GM19438 (cell line): Measurements from ENCODE around the gene SMARCD3.

Source experiments
- ATAC-seq: cut with Tn5 transposase; IDR thresholded peaks from one replicate; pipeline ENCODE4 v1.9.1; 2021; ENCODE audit warnings: low read depth; ENCODE audit not compliant: unreplicated experiment

Gene SMARCD3

GRCh38 chr7:151250181-151251132 is 2.0 kb upstream of the SMARCD3 start:
- ATAC-seq, result no peak

- ATAC-seq, result no peak
Measured at GRCh38 chr7:151249732-151250072, 1.2 kb upstream of the SMARCD3 start.

GRCh38 chr7:151249034-151249731 is 689 bp upstream of the SMARCD3 start:
- no peak for ATAC-seq

GRCh38 chr7:151247611-151248345 is 716 bp downstream of the SMARCD3 start:
- no peak for ATAC-seq

GRCh38 chr7:151246851-151247580 is 1.5 kb downstream of the SMARCD3 start:
- ATAC-seq, result no peak

DNA sequence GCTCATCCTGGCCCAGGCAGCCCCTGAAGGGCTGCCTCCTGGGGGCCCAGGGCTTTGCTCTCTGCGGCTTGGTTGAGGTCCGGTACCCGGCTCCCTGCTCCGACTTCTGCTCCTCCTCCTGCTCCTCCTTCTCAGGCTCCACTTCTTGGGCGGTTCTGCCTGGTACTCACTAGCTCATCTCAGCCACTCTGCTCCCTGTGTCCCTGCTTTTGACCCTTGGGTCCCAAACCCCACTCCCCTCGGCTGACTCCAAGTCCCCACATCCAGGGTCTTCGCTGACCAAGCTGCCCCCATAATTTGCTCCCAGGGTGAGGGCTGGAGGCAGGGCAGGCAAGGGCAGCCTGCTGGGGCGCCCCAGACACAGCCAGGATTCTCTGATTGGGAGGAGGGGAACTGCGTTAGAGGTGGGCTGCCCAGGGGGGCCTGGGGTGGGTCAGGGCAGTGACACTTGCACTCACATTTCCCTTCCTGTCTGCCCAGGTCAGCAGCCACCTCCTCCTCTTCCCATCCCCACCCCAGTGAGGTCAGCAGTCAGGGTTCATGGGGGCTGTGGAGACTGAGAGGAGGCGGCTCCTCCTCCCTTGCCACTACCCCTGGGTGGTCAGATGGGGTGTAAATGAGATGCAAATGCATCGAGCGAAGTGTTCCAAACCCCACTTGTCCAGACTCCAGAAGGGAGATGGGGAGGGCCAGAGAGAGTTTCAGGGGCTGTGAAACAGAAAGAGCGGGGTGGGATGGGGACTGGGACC is 2.2 kb downstream of the SMARCD3 start:
- ATAC-seq, result no peak

DNA sequence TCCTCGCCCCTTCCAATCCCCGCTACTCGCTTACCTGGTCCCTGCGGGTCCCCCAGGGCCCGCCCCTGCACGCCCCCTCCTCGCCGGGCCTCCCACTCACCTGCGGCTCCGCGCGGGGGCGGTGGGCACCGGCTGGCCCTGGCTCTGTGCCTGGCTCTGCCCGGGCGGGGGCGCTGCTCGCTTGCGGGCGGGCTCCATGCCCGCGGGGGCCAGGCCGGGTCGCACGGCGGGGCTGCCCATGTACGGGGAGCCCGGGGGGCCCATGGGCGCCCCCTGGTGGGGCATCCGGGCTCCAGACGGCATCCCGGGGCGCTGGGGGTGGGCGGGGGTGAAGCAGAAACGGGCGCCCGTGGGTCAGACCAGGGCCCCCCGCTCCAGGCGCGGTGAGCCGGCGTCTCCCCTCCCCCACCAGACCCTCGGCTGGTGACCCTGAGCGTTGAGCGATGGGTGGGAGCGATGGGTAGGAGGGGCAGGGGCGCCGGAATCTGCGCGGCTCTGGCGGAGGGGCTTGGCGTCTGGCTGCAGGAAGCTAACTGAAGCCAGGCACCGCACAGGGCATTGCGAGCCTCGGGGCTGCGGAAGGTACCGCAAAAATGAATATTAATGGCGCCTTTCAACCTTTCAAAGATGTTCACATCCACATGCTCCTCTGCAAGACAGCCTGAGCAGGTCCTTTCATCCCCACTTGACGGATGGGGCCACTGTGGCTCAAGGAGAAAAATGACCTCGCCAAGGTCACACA is 3.0 kb downstream of the SMARCD3 start:
- no peak for ATAC-seq

- ATAC-seq, result no peak
Measured at GRCh38 chr7:151244841-151245346, 3.6 kb downstream of the SMARCD3 start.

- no peak for ATAC-seq
Measured at GRCh38 chr7:151244196-151244840, 4.2 kb downstream of the SMARCD3 start.

DNA sequence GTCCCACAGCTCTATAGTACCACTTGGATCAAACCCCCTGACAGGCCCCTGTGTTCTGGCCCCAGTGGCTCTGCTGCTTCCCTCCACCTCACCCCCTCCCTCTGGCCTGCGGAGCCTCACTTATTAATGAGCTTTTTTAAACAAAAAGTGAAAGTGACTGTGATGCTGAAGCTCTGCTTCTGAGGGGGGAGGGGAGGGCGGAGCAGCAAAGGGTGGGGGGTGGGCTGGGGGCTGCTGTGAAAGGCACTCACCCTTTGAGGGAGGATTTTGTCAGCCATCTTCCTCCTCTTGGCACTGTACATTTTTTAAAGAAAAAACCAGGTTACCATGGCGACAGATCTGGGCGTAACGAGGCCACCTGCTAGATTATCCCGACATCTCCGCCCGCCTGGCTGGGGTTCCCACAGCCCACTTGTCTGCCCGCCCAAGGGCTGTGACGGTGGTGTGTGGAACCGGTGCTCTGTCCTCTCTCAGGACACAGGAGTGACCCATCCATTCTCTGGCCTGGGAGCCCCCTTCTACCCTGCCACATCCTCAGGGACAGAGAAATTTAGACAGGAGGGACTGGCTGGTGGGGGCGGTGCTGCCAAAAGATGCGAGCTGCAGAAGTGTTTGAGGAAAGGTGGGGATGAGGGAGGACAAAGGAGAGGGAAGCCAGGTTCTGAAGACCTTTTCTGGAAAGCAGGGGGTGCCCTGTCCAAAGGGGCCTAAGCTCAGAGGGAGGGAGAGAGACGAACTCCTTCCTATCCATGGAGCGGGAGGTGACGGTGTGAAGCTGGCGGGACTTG is 4.9 kb downstream of the SMARCD3 start:
- no peak for ATAC-seq

DNA sequence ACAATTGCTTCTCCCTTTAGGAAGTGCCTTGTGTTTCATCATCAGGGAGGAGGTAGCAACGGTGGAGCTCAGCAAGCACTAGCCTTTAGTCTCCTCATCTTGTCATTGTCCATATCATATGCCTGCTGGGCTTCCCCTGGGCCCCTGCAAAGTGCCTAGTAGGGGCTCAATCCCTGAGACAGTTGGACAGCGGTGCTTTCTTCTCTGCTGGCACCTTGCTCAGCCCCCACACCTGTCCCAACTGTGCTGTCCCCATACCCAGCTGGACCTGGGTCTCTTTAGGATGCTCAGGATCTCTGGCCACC is 5.5 kb downstream of the SMARCD3 start:
- no peak for ATAC-seq

- no peak for ATAC-seq
Measured at GRCh38 chr7:151242159-151243044, 6.1 kb downstream of the SMARCD3 start.

- no peak for ATAC-seq
Measured at GRCh38 chr7:151241755-151242096, 6.8 kb downstream of the SMARCD3 start.

- ATAC-seq, result no peak
Measured at GRCh38 chr7:151240942-151241754, 7.3 kb downstream of the SMARCD3 start.

DNA sequence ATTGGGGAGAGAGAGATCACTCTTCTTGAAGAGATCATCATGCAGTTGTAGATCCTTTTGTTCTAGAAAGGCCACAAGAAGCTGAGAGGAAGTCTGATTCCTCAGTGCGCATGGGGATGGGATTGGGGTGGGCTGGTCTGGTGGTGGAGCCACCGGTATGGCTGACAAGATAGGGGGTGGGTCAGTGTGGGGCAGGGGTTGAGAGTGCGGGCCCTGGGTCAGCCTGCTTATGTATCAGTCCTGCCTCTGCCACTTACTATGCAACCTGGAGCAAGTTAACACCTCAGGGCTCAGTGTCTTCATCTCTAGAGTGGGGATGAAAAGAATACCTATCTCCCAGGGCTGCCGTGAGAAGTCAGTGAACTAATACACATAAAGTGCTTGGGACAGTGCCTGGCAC is 8.0 kb downstream of the SMARCD3 start:
- no peak for ATAC-seq

GRCh38 chr7:151239837-151240459 is 8.5 kb downstream of the SMARCD3 start:
- ATAC-seq, result no peak
